Measurements from ENCODE around the gene LRRTM3. TPM values are rescaled to one million over a fixed set of nuclear protein-coding genes. Genes with fewer than 3 reads are reported as not detected.

LRRTM3 gene
- total RNA-seq, 1 donor from 2014 or later = not detected

- ATAC-seq (ENCODE audit: low read depth) (no peak), DNase-seq (no peak)
- no peaks in the 10 kb centered on the region for H3K9me3 Mint-ChIP-seq
- H3K36me3 Mint-ChIP-seq (ENCODE audit: low read depth) = no peaks in the 10 kb centered on the region
- ChIA-PET CTCF (no interaction called here), POLR2A (no interaction called here)
- no peaks in the 10 kb centered on the region for H3K4me1 Mint-ChIP-seq
- intact Hi-C loops (cut with micrococcal nuclease) = no loop called here
- no peak overlapping the region for H3K27ac Mint-ChIP-seq
- H3K4me3 Mint-ChIP-seq = no peak overlapping the region
- H3K27me3 Mint-ChIP-seq = no peaks in the 10 kb centered on the region
- no peak for TF ChIP-seq CTCF (IDR thresholded peaks at IDR 0.05)
These were observed 64.5 kb downstream of the LRRTM3 start for GRCh38 chr10:66990143-66990830.

GRCh38 chr10:66996996-66997395, 71.2 kb downstream of the LRRTM3 start:
- H3K36me3 Mint-ChIP-seq (ENCODE audit: low read depth) = no peaks in the 10 kb centered on the region
- no peak for TF ChIP-seq CTCF (IDR thresholded peaks at IDR 0.05)

DNA sequence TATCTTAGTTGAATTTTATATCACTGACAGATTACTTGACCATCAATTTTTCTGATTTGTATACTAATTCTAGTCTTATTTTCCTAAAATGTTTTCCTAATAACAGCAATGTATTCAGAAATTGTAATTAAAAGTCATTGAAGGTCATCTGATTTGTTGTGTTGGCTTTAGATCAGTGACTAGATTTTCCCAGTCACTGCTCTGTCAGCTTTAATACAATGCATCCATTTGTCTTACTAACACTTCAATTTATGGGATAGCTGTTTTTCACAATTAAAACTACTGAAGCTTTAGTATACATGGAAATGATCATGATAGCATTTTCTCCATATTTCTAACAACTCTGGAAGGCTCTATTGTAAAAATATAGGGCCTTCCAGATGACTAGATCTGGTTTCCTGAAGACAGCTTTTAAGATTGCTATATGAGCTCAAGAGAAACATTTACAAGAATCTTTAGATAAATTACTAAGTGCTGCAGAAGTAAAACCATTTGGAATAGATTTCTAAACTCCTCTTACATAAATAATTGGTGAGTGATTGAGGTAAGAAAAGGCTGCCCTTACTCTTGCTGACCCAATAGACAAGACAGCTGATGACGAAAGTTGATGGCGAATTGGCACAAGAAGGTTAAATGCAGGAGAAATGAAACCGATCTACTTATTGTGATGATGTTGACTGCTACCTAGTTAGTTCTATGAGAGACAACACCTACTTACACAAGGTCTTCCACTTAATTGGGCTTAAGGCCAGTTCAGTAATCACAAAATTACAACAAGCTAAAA, 74.1 kb downstream of the LRRTM3 start:
- TF ChIP-seq CTCF (IDR thresholded peaks at IDR 0.05) = no peak
- H3K4me3 Mint-ChIP-seq = no peak overlapping the region
- H3K36me3 Mint-ChIP-seq (ENCODE audit: low read depth) = no peaks in the 10 kb centered on the region
- intact Hi-C loops (cut with micrococcal nuclease) = no loop called here
- H3K9me3 Mint-ChIP-seq = no peaks in the 10 kb centered on the region
- no peak for ATAC-seq (ENCODE audit: low read depth)
- POLR2A ChIA-PET = no interaction called here
- DNase-seq = no peak
- H3K27ac Mint-ChIP-seq = no peak overlapping the region
- CTCF ChIA-PET = no interaction called here
- H3K4me1 Mint-ChIP-seq = no peaks in the 10 kb centered on the region
- H3K27me3 Mint-ChIP-seq = no peaks in the 10 kb centered on the region

More at GRCh38 chr10:66996996-66997395, 71.2 kb downstream of the LRRTM3 start:
- no peak for DNase-seq
- ChIA-PET POLR2A (no interaction called here), CTCF (no interaction called here)
- no peaks in the 10 kb centered on the region for H3K4me1 Mint-ChIP-seq
- no peak for ATAC-seq (ENCODE audit: low read depth)
- intact Hi-C loops (cut with micrococcal nuclease) = no loop called here
- H3K27ac Mint-ChIP-seq = no peak overlapping the region
- H3K4me3 Mint-ChIP-seq = no peak overlapping the region
- H3K27me3 Mint-ChIP-seq = no peaks in the 10 kb centered on the region
- no peaks in the 10 kb centered on the region for H3K9me3 Mint-ChIP-seq

DNA sequence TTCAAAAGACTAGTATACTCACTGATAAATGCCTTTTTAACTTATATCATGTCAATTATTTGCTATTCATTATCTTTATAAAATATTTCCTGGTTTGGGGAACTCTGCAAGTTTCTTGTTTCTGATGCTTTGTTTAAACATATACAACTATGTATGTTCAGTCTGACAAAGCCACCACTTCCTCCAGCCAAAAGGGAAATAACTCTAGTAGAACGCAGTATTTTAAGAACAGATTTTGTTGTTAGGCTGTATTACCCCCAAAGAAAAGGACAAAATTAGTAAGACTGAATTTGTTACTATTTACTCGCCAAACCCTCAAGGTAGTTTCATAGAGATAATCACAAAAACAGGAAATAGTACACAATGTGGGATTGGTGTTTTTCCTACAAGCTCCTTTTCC, 78.9 kb downstream of the LRRTM3 start:
- Mint-ChIP-seq H3K9me3 (no peaks in the 10 kb centered on the region), H3K27me3 (no peaks in the 10 kb centered on the region), H3K4me1 (no peaks in the 10 kb centered on the region), H3K36me3 (ENCODE audit: low read depth) (no peaks in the 10 kb centered on the region), H3K27ac (no peak overlapping the region), H3K4me3 (no peak overlapping the region)
- CTCF ChIA-PET = no interaction called here
- TF ChIP-seq CTCF (IDR thresholded peaks at IDR 0.05) = no peak
- no peak for ATAC-seq (ENCODE audit: low read depth)
- POLR2A ChIA-PET = no interaction called here
- DNase-seq = no peak
- intact Hi-C loops (cut with micrococcal nuclease) = no loop called here

GRCh38 chr10:67005981-67006380, 80.1 kb downstream of the LRRTM3 start:
- ATAC-seq (ENCODE audit: low read depth) (no peak), DNase-seq (no peak)
- Mint-ChIP-seq H3K4me1 (no peaks in the 10 kb centered on the region), H3K27me3 (no peaks in the 10 kb centered on the region), H3K4me3 (no peak overlapping the region), H3K9me3 (no peaks in the 10 kb centered on the region), H3K36me3 (ENCODE audit: low read depth) (no peaks in the 10 kb centered on the region), H3K27ac (no peak overlapping the region)
- TF ChIP-seq CTCF (IDR thresholded peaks at IDR 0.05) = no peak
- CTCF ChIA-PET = no interaction called here
- intact Hi-C loops (cut with micrococcal nuclease) = no loop called here
- POLR2A ChIA-PET = no interaction called here

Measured in activated B cell treated with CpG ODN at 0.5 μM for 24 hours (primary cell).